SJSA1 (cell line): ENCODE data around the gene NR1I2. TPM values are rescaled to one million over a fixed set of nuclear protein-coding genes. Genes with fewer than 3 reads are reported as not detected.

Experiments used
- DNase-seq, 2 experiments: peaks; one replicate each; pipeline ENCODE4 v3.0.0-alpha.2; 2015 to 2020; ENCODE audit warnings: low spot score in 2 of 2, low read depth in 1 of 2
- H3K27ac ChIP-seq: fragments of 250-450 bp; sonication (Bioruptor Pico); 2 replicates; pipeline ENCODE4 v1.5.1; 2020; ENCODE audit warnings: mild to moderate bottlenecking, moderate library complexity
- H3K27me3 ChIP-seq: fragments of 250-450 bp; sonication (Bioruptor Pico); replicated peaks from 2 replicates; pipeline ENCODE4 v1.5.1; 2020; ENCODE audit warnings: mild to moderate bottlenecking, moderate library complexity
- H3K36me3 ChIP-seq: fragments of 250-450 bp; sonication (Bioruptor Pico); 2 replicates; pipeline ENCODE4 v1.5.1; 2020; ENCODE audit warnings: mild to moderate bottlenecking
- H3K4me1 ChIP-seq: fragments of 250-450 bp; sonication (Bioruptor Pico); replicated peaks from 2 replicates; pipeline ENCODE4 v1.6.1; 2021; ENCODE audit warnings: mild to moderate bottlenecking
- H3K4me3 ChIP-seq: fragments of 250-450 bp; sonication (Bioruptor Pico); 2 replicates; pipeline ENCODE4 v1.5.1; 2020; ENCODE audit warnings: mild to moderate bottlenecking
- H3K9me3 ChIP-seq: fragments of 250-450 bp; sonication (Bioruptor Pico); replicated peaks from 2 replicates; pipeline ENCODE4 v1.5.1; 2020; ENCODE audit warnings: mild to moderate bottlenecking
- total RNA-seq: library from RNA; depleted of rRNA; stranded (reverse); fragments of >200 nt; shearing (Covaris generic); gene quantifications from 2 replicates; pipeline ENCODE4 v1.2.3, GENCODE V29; 2014; rRNA removed

NR1I2 gene
- total RNA-seq, 1 experiment from 2014 or later = 0.08 TPM

- Histone ChIP-seq H3K9me3 (peaks cover 6% of the 10 kb centered on the region; the same call in 1 of the 2 replicates), H3K4me1 (no peaks in the 10 kb centered on the region), H3K27ac (no peak overlapping the region)
Measured at GRCh38 chr3:119858957-119859356, 77.1 kb downstream of the NR1I2 start.

GRCh38 chr3:119859728-119860127, 77.8 kb downstream of the NR1I2 start:
- Histone ChIP-seq H3K27me3 (no peaks in the 10 kb centered on the region), H3K4me1 (no peaks in the 10 kb centered on the region), H3K4me3 (no peak overlapping the region), H3K36me3 (peaks cover 48% of the 10 kb centered on the region), H3K27ac (no peak overlapping the region), H3K9me3 (peaks cover 6% of the 10 kb centered on the region; the same call in 1 of the 2 replicates)
- no peak for DNase-seq

More at GRCh38 chr3:119858957-119859356, 77.1 kb downstream of the NR1I2 start:
- peaks cover 46% of the 10 kb centered on the region for H3K36me3 ChIP-seq
- H3K4me3 ChIP-seq = no peak overlapping the region
- DNase-seq = no peak
- H3K27me3 ChIP-seq = no peaks in the 10 kb centered on the region

- DNase-seq = no peak
- Histone ChIP-seq H3K27ac (no peak overlapping the region), H3K9me3 (peaks cover 6% of the 10 kb centered on the region; the same call in 1 of the 2 replicates), H3K4me1 (no peaks in the 10 kb centered on the region), H3K4me3 (no peak overlapping the region), H3K27me3 (no peaks in the 10 kb centered on the region), H3K36me3 (peaks cover 49% of the 10 kb centered on the region)
Measured at GRCh38 chr3:119861681-119862080, 79.8 kb downstream of the NR1I2 start.

GRCh38 chr3:119862616-119863015, 80.7 kb downstream of the NR1I2 start:
- no peaks in the 10 kb centered on the region for H3K27me3 ChIP-seq
- DNase-seq = no peak
- no peak overlapping the region for H3K27ac ChIP-seq
- peaks cover 6% of the 10 kb centered on the region; the same call in 1 of the 2 replicates for H3K9me3 ChIP-seq
- H3K4me1 ChIP-seq = no peaks in the 10 kb centered on the region
- H3K36me3 ChIP-seq = peaks cover 43% of the 10 kb centered on the region
- no peak overlapping the region for H3K4me3 ChIP-seq

- no peak for DNase-seq
- Histone ChIP-seq H3K27ac (no peak overlapping the region), H3K4me3 (no peak overlapping the region), H3K4me1 (no peaks in the 10 kb centered on the region), H3K27me3 (no peaks in the 10 kb centered on the region), H3K36me3 (peaks cover 31% of the 10 kb centered on the region), H3K9me3 (no peaks in the 10 kb centered on the region)
Measured at GRCh38 chr3:119864476-119864875, 82.6 kb downstream of the NR1I2 start.

Other genes with a start within 250 kb of the NR1I2 start
- not detected in 2 replicates for gene CD80, start 222.5 kb upstream of the NR1I2 start, total RNA-seq
- gene ADPRH, start 202.6 kb upstream of the NR1I2 start, total RNA-seq = 1.3 and 2.0 TPM in 2 replicates
- 0.16 and 1.4 TPM in 2 replicates for gene PLA1A, start 184.2 kb upstream of the NR1I2 start, total RNA-seq
- gene POPDC2, start 121.5 kb upstream of the NR1I2 start, total RNA-seq = 0.97 TPM in 1 of 2 replicates, not detected in the other
- 36.0 and 73.6 TPM in 2 replicates for gene COX17, start 104.7 kb upstream of the NR1I2 start, total RNA-seq
- gene CFAP91, start 79.1 kb upstream of the NR1I2 start, total RNA-seq = 0.18 and 0.34 TPM in 2 replicates